ENCODE results near the gene DMBT1. TPM values are rescaled to one million over a fixed set of nuclear protein-coding genes. Genes with fewer than 3 reads are reported as not detected.

The DMBT1 gene
- total and polyA plus RNA-seq, 2 of the 4 experiments (the other 2 are of a cell fraction) = under 0.01 TPM; not detected in 1

GRCh38 chr10:122544493-122544892 is 16.1 kb upstream of the DMBT1 start:
- H2BK5ac ChIP-seq (ENCODE audit: low read depth, low read length, poor library complexity, severe bottlenecking) = no peak overlapping the region
- no peak overlapping the region for H3K9ac ChIP-seq (ENCODE audit: low read depth, low read length)
- no peak overlapping the region for H3K4me2 ChIP-seq (ENCODE audit: low read depth, low read length)
- dilution Hi-C loops (cut with HindIII; ENCODE audit: low sequenced_read_pairs, unreplicated experiment) (no loop called here), in situ Hi-C loops (cut with MboI; ENCODE audit: low sequenced_read_pairs) (no loop called here), intact Hi-C loops (cut with micrococcal nuclease) (no loop called here)
- H3K9me3 ChIP-seq (ENCODE audit: control insufficient read depth, insufficient read depth, low read length) = no peaks in the 10 kb centered on the region
- no peak overlapping the region for H4K5ac ChIP-seq (ENCODE audit: low read depth, low read length)
- no peaks in the 10 kb centered on the region for H3K36me3 ChIP-seq (ENCODE audit: control insufficient read depth, insufficient read depth, low read length)
- no peak overlapping the region for H3K18ac ChIP-seq (ENCODE audit: low read depth, low read length)
- no peak overlapping the region for H3K27ac ChIP-seq (ENCODE audit: insufficient read depth, low read length)
- ChIA-PET CTCF (no interaction called here), POLR2A (ENCODE audit: unreplicated experiment) (no interaction called here)
- H3K4ac ChIP-seq (ENCODE audit: low read depth, low read length) = no peak overlapping the region
- H3K9me1 ChIP-seq (ENCODE audit: insufficient read depth, low read length) = no peaks in the 10 kb centered on the region
- no peak overlapping the region for H2BK15ac ChIP-seq (ENCODE audit: low read depth, low read length)
- no peaks in the 10 kb centered on the region for H4K20me1 ChIP-seq (ENCODE audit: insufficient read depth, low read length)
- no peaks in the 10 kb centered on the region for H3K4me1 ChIP-seq (ENCODE audit: control insufficient read depth, insufficient read depth, low read length)
- no peak for ATAC-seq (ENCODE audit: low read depth)
- no peak overlapping the region for H3K23ac ChIP-seq (ENCODE audit: low read depth, low read length)
- no peak overlapping the region for H2AK9ac ChIP-seq (replicated peaks; ENCODE audit: low read depth, low read length, poor library complexity)
- H4K8ac ChIP-seq (ENCODE audit: low read depth in 2 of 2, low read length in 2 of 2) = no peak overlapping the region
- peaks cover 11% of the 10 kb centered on the region for H3K27me3 ChIP-seq (ENCODE audit: control insufficient read depth, insufficient read depth, low read length)
- no peak overlapping the region for H2BK120ac ChIP-seq (ENCODE audit: low read depth, low read length)
- H3K4me3 ChIP-seq (ENCODE audit: insufficient read depth, low read depth, low read length) = no peak overlapping the region
- DNase-seq = no peak
- H3K56ac ChIP-seq (ENCODE audit: extremely low read depth, insufficient read depth, low read length) = no peak overlapping the region
- no peaks in the 10 kb centered on the region for H3K79me1 ChIP-seq (ENCODE audit: low read depth in 1 of 2, low read length in 2 of 2)
- BruUV-seq (replicated peaks) = no TSS peak
- no peak overlapping the region for H2AFZ ChIP-seq (replicated peaks; ENCODE audit: low read length, poor library complexity)
- H4K91ac ChIP-seq (ENCODE audit: insufficient read depth, low read depth, low read length) = no peak overlapping the region
- no peak overlapping the region for H2BK20ac ChIP-seq (ENCODE audit: low read depth, low read length)
- H2AK5ac ChIP-seq (ENCODE audit: low read depth, low read length) = no peak overlapping the region
- 84% methylated on average over 6 of the region's 8 CpGs; no CpG with 5 or more reads in 1 of the 2 experiments for WGBS, 2 experiments (ENCODE audit: extremely low coverage in 2 of 2, insufficient read length in 1 of 2)
- TF ChIP-seq BHLHE40 (IDR thresholded peaks at IDR 0.05; ENCODE audit: low read depth, low read length) (no peak), USF2 (IDR thresholded peaks at IDR 0.05; ENCODE audit: low read depth, low read length) (no peak), ELK1 (IDR thresholded peaks at IDR 0.05; ENCODE audit: borderline replicate concordance, low read depth, low read length) (no peak), CTCF (conservative IDR thresholded peaks at IDR 0.05; ENCODE audit: low read depth, low read length) (no peak), MAFK (IDR thresholded peaks at IDR 0.05; ENCODE audit: low read depth, low read length) (no peak), CHD1 (IDR thresholded peaks at IDR 0.05; ENCODE audit: low read depth, low read length) (no peak), MXI1 (IDR thresholded peaks at IDR 0.05; ENCODE audit: borderline replicate concordance, low read depth, low read length) (no peak), SMC3 (IDR thresholded peaks at IDR 0.05; ENCODE audit: low read depth, low read length) (no peak), RAD21 (IDR thresholded peaks at IDR 0.05; ENCODE audit: low read length) (no peak), NFE2L2 (IDR thresholded peaks at IDR 0.05; ENCODE audit: low read depth, low read length) (no peak)
- no peak overlapping the region for H3K14ac ChIP-seq (replicated peaks; ENCODE audit: low read depth, low read length)

Data from IMR-90 (cell line).